Endothelial cell of umbilical vein (primary cell): ENCODE measurements around the gene NPSR1. TPM values are rescaled to one million over a fixed set of nuclear protein-coding genes. Genes with fewer than 3 reads are reported as not detected.

Experiments
- BruUV-seq: library from RNA; stranded (reverse); fragments of 400-500 nt; replicated peaks from 2 replicates; lab custom pipeline; 2021; lab: Mats Ljungman, UMichigan
- CTCF ChIA-PET: fragments of 300-600, 350-600 bp; sonication (Branson Sonifier 250); formaldehyde crosslinking; loops from one replicate; lab custom pipeline; 2021; ENCODE audit warnings: antibody characterized with exemption, inconsistent platforms; lab: Charles Lee
- POLR2A ChIA-PET: fragments of 300-600, 350-600 bp; sonication (Branson Sonifier 250); formaldehyde crosslinking; loops from one replicate; lab custom pipeline; 2021; ENCODE audit warnings: antibody characterized with exemption, inconsistent platforms; lab: Charles Lee
- DNase-seq: peaks from one replicate; pipeline ENCODE4 v3.0.0-alpha.2; 2011; ENCODE audit warnings: low read depth, low spot score
- FAIRE-seq: peaks from 2 replicates; lab custom pipeline; 2011; peaks lifted over from hg19 to GRCh38; lab: Jason Lieb, UNC
- H2AFZ ChIP-seq: 2 replicates; pipeline ENCODE4 v1.6.0; 2012; ENCODE audit warnings: low read depth, low read length, control low read depth, inconsistent platforms
- H3K27ac ChIP-seq: 2 replicates; pipeline ENCODE4 v1.5.1; 2011; ENCODE audit warnings: low read depth, mild to moderate bottlenecking, control low read depth, low read length, moderate library complexity; ENCODE audit not compliant: insufficient read depth
- H3K27me3 ChIP-seq, 2 experiments: 2 replicates each; pipeline versions ENCODE4 v1.6.0 to v1.6.1; 2011; ENCODE audit warnings: low read length in 2 of 2, mixed read lengths in 1 of 2; ENCODE audit not compliant: control insufficient read depth in 2 of 2, insufficient read depth in 2 of 2
- H3K36me3 ChIP-seq, 2 experiments: 2 replicates in 1 of 2; 3 replicates in 1 of 2; pipeline ENCODE4 v1.5.1; 2011; ENCODE audit warnings: low read length in 2 of 2, mild to moderate bottlenecking in 1 of 2, moderate library complexity in 1 of 2; ENCODE audit not compliant: control insufficient read depth in 2 of 2, insufficient read depth in 2 of 2; ENCODE audit errors: extremely low read depth in 1 of 2
- H3K4me1 ChIP-seq: 3 replicates; pipeline ENCODE4 v1.5.1; 2011; ENCODE audit warnings: mild to moderate bottlenecking, low read length; ENCODE audit not compliant: control insufficient read depth, insufficient read depth; ENCODE audit errors: extremely low read depth
- H3K4me2 ChIP-seq: 2 replicates; pipeline ENCODE4 v1.6.1; 2011; ENCODE audit warnings: low read length, control low read depth, mixed read lengths; ENCODE audit not compliant: insufficient read depth
- H3K4me3 ChIP-seq, 3 experiments: fragments of 200-600 bp in 1 of 3; sonication (generic), shearing (Covaris generic) in 1 of 3; replicated peaks in 1 of 3; 2 replicates each; pipeline ENCODE4 v1.5.1; 2011 to 2016; ENCODE audit warnings: control low read depth in 3 of 3, low read length in 3 of 3, mild to moderate bottlenecking in 2 of 3, inconsistent platforms in 1 of 3, low read depth in 1 of 3, moderate library complexity in 1 of 3; ENCODE audit not compliant: insufficient read depth in 1 of 3
- H3K79me2 ChIP-seq: 2 replicates; pipeline ENCODE4 v1.6.0; 2012; ENCODE audit warnings: low read length, inconsistent platforms; ENCODE audit not compliant: control insufficient read depth, insufficient read depth
- H3K9ac ChIP-seq: replicated peaks from 2 replicates; pipeline ENCODE3; 2011; ENCODE audit warnings: low read length, control low read depth; ENCODE audit not compliant: insufficient read depth; ENCODE audit errors: extremely low read depth
- H3K9me1 ChIP-seq: replicated peaks from 3 replicates; pipeline ENCODE4 v1.6.0; 2011; ENCODE audit warnings: mild to moderate bottlenecking, low read length; ENCODE audit not compliant: control insufficient read depth, insufficient read depth; ENCODE audit errors: extremely low read depth
- H3K9me3 ChIP-seq: replicated peaks from 2 replicates; pipeline ENCODE4 v1.5.1; 2012; ENCODE audit warnings: low read length, inconsistent platforms; ENCODE audit not compliant: control insufficient read depth, insufficient read depth
- H4K20me1 ChIP-seq: replicated peaks from 2 replicates; pipeline ENCODE3; 2011; ENCODE audit warnings: mild to moderate bottlenecking, low read length; ENCODE audit not compliant: control insufficient read depth, insufficient read depth; ENCODE audit errors: extremely low read depth
- CTCF ChIP-seq, 2 donors: IDR thresholded peaks; 1 replicate in 1 of 2; 2 replicates in 1 of 2; pipeline ENCODE4 v1.5.1; 2011; ENCODE audit warnings: low read length in 2 of 2, mild to moderate bottlenecking in 2 of 2, moderate library complexity in 2 of 2, control low read depth in 1 of 2, inconsistent platforms in 1 of 2, low read depth in 1 of 2; ENCODE audit not compliant: insufficient read depth in 1 of 2; ENCODE audit errors: extremely low read depth in 1 of 2
- EZH2 ChIP-seq: IDR thresholded peaks from 2 replicates; pipeline ENCODE4 v1.6.1; 2012; ENCODE audit warnings: borderline replicate concordance, low read depth, mild to moderate bottlenecking, moderate library complexity, low read length, inconsistent platforms; ENCODE audit not compliant: severe bottlenecking
- FOS ChIP-seq: IDR thresholded peaks from 2 replicates; pipeline ENCODE4 v1.6.1; 2011; ENCODE audit warnings: mild to moderate bottlenecking, low read length, moderate library complexity, borderline replicate concordance; ENCODE audit not compliant: insufficient read depth
- GATA2 ChIP-seq: IDR thresholded peaks from 2 replicates; pipeline ENCODE4 v1.7.0; 2011; ENCODE audit warnings: low read depth, mild to moderate bottlenecking, moderate library complexity, mixed read lengths, low read length; ENCODE audit not compliant: insufficient read length, insufficient read depth
- JUN ChIP-seq: IDR thresholded peaks from 2 replicates; pipeline ENCODE4 v1.6.1; 2011; ENCODE audit warnings: borderline replicate concordance, low read depth; ENCODE audit not compliant: insufficient read length, insufficient read depth
- MAX ChIP-seq: IDR thresholded peaks from 2 replicates; pipeline ENCODE4 v1.6.1; 2011; ENCODE audit not compliant: insufficient read depth, insufficient read length
- MYC ChIP-seq: IDR thresholded peaks from one replicate; pipeline ENCODE4 v1.6.1; 2011; ENCODE audit warnings: mild to moderate bottlenecking, low read depth, low read length
- POLR2A ChIP-seq: IDR thresholded peaks from 2 replicates; pipeline ENCODE4 v1.6.1; 2012; ENCODE audit warnings: low read depth, mild to moderate bottlenecking, control low read depth, low read length
- POLR2AphosphoS5 ChIP-seq: IDR thresholded peaks from 2 replicates; pipeline ENCODE4 v1.6.1; 2012; ENCODE audit warnings: low read depth, mild to moderate bottlenecking, control low read depth, low read length, moderate library complexity; ENCODE audit not compliant: insufficient read depth
- dilution Hi-C: fragments of 300-500 bp; cut with MboI; formaldehyde crosslinking; loops from one replicate; pipeline ENCODE4 v1.15.0; 2019; ENCODE audit warnings: low sequenced_read_pairs; ENCODE audit not compliant: extremely low pct_ligation_motif_present
- intact Hi-C: fragments of 100-400 bp; cut with micrococcal nuclease; formaldehyde crosslinking; loops from one replicate; pipeline ENCODE4 v1.10.0; 2022
- polyA plus RNA-seq, 4 experiments: library from polyadenylated mRNA; depleted of rRNA in 3 of 4; stranded (reverse) in 3 of 4; unstranded in 1 of 4; fragments of >200 nt; gene quantifications; 2 replicates each; pipeline versions ENCODE4 v1.2.1 to v1.2.3, GENCODE V29; 2011 to 2012; ENCODE audit warnings: missing spikeins in 1 of 4
- total RNA-seq: library from RNA; stranded (reverse); gene quantifications from 2 replicates; pipeline ENCODE4 v1.2.3, GENCODE V29; 2021

Gene NPSR1
- total and polyA plus RNA-seq, 2 donors (not counting 3 experiments of a cell fraction or from before 2014, with no cell fraction given), result not detected

- Histone ChIP-seq H3K27ac (no peak overlapping the region), H3K9me1 (no peaks in the 10 kb centered on the region), H3K4me3 (no peak overlapping the region), H2AFZ (no peak overlapping the region), H3K9me3 (no peaks in the 10 kb centered on the region), H3K79me2 (no peaks in the 10 kb centered on the region), H3K4me2 (no peak overlapping the region), H3K27me3 (peaks cover 2 to 15% of the 10 kb centered on the region in 2 experiments), H3K4me1 (no peaks in the 10 kb centered on the region), H4K20me1 (no peaks in the 10 kb centered on the region), H3K36me3 (no peaks in the 10 kb centered on the region), H3K9ac (no peak overlapping the region)
- intact Hi-C loops, result no loop called here
- TF ChIP-seq JUN (no peak), POLR2AphosphoS5 (no peak), CTCF (IDR thresholded peaks at IDR 0.05; ENCODE audit: extremely low read depth in 1 of 2, insufficient read depth in 1 of 2, low read depth in 1 of 2, low read length in 2 of 2) (no peak), MYC (no peak), GATA2 (no peak), POLR2A (no peak), MAX (no peak), EZH2 (no peak), FOS (no peak)
- no peak for DNase-seq
- ChIA-PET POLR2A (no interaction called here), CTCF (no interaction called here)
- dilution Hi-C loops, result no loop called here
- FAIRE-seq, result no peak
- BruUV-seq, result no TSS peak
These were observed 104.7 kb downstream of the NPSR1 start for GRCh38 chr7:34762764-34763163.
